Fibroblast of skin of left biceps (primary cell): ENCODE measurements around the gene MYO1B.

ENCODE experiments used
- DNase-seq, 2 experiments: peaks; one replicate each; pipeline ENCODE4 v3.0.0-alpha.2; 2013; ENCODE audit warnings: low read depth in 2 of 2

MYO1B gene

GRCh38 chr2:191298306-191298705 is 53.1 kb downstream of the MYO1B start:
- no peak for DNase-seq

- no peak for DNase-seq
Observed at GRCh38 chr2:191299010-191299409, 53.8 kb downstream of the MYO1B start.

GRCh38 chr2:191299866-191300265 is 54.7 kb downstream of the MYO1B start:
- no peak for DNase-seq

DNA sequence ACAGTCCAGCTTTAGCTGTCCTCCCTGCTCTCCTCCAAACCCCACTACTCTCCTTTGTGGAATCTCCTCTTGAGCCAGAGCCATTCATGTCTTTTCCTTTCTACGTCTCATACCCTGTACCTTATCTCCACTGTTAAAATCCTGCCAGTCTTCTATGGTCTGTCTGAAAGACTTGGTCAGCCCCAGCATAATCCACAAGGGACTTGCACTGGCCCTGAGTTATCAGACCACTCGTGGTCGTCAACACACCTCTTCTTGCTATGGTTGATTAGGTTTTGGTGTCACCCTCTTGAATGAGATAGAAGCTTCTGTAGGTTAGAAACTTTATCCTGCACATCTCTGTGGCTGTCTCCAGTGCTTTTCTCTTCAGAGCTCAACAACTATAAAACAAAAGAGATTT is 56.8 kb downstream of the MYO1B start:
- DNase-seq = no peak

GRCh38 chr2:191302459-191303139 is 57.4 kb downstream of the MYO1B start:
- DNase-seq = no peak

- no peak for DNase-seq
Observed at GRCh38 chr2:191303140-191304005, 58.2 kb downstream of the MYO1B start.

DNA sequence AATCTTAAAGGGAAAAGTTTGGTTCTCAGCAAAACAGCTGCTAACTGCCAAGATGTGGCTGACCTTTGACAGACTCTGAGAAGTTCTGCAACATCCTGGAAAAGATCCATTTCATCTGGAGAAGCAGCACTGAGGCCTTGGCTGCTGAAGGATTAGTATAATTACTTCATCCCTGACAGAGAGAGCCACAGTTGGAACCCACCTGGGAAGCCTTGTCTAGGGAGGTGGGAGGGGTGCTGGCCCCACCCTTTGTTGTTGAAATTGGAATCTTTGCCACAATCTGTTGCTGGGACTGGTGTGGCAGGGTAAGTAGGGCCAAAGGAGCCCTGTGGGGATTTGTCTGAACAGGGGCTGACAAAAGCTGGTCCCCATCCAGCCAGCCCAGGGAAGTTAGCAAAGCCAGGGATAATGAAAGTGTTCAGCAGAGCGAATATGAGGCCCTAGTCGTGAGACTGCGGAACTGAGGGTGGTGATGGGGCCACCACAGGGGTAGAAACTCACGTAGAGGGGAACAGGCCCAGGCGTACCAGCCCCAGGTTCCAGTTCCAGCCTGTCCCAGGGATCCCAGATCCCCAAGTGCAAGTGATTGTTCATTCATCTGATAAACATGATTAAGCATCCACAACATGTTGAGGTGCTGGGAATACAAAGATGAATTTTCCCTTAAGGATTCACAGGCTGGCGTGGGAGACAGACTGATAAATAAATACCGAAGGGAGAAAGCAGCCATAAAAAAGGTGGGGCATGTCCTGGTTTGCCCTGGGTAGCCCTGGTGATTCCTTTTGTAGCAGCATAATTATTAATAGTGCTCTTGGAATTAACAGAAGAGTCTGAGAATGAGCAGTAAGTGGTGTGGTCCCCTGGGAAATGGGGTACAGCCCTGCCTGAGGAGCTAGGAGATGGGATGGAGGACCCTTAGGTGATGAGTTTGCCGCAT is 60.0 kb downstream of the MYO1B start:
- DNase-seq = peak; percentile 64

GRCh38 chr2:191308026-191308425 is 62.8 kb downstream of the MYO1B start:
- DNase-seq = no peak

- DNase-seq = no peak
Observed at GRCh38 chr2:191311156-191311555, 66.0 kb downstream of the MYO1B start.

DNA sequence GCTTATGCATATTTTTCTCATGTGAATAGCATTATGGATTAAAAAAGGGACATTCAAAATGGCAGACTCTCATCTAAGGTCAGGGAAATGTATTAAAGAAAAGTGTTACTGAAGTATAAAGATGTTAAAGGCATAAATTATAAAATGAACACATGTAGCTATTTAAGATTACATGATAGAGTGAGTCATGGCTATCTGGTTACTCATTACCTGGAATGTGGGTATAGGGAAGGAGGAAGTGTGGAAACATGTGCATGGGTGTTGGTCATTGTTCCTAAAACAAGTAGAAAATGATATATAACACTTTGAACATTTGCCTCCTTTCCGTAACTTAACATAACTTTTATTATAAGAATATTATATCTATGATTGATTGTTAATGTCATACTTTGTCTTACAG is 66.4 kb downstream of the MYO1B start:
- DNase-seq = peak; percentile 49 to 62

- DNase-seq = no peak
Observed at GRCh38 chr2:191312163-191312562, 67.0 kb downstream of the MYO1B start.

DNA sequence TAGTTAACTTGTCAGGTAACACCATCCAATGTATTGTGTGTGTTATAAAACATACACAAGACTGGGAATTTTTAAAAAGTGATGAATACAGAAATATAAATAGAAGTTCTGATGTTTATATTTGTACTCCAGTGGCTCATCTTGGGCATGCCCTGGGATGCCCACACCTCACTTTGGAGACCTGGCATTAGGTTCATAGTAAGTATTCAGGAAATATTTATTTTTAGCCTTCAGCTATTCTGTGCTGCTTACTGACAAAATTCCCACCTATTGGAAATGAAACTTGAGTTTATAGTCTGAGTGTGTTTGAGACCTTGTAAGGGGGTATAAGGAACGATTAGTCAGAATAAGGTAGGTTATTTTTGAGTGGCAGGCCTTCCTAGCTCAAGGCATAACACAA is 67.5 kb downstream of the MYO1B start:
- DNase-seq = no peak

GRCh38 chr2:191314697-191315364 is 69.6 kb downstream of the MYO1B start:
- DNase-seq = no peak

GRCh38 chr2:191315365-191315752 is 70.2 kb downstream of the MYO1B start:
- no peak for DNase-seq

DNA sequence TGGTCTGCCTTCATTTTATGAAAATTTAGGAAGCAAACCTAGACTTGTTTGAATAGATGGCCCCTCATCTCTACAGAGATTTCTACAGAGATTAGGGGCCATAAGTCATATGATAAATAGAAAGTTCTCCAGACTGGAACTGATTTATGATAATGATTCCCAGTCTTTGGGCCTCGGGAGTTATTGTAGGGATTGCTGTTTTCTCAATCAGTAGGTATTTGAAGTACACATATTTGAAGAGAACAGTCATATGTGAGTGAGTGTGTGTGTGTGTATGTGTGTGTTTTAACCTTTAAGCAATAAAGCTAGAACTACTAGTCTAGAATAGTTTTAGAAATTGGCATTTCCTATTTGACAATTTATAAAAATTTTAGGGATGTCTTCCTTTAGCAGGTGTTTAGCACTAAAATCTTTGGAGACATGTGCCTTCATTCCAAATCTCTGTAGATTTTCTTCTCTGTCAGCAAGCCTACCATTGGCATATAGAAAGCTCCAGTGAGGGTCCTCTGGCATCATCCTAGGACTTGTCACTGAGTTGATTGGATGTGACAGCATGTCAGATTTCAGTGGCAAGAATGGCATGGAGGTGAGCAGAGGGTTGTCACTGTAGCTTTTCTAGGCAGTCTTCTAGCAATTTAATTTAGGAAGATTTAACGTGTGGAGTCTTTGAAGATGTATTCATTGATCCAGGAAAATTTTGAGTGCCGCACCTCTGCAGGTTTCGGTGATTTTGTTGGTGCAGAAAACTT is 71.2 kb downstream of the MYO1B start:
- DNase-seq = peak; percentile 61 to 65

GRCh38 chr2:191318037-191318728 is 73.0 kb downstream of the MYO1B start:
- DNase-seq = no peak

DNA sequence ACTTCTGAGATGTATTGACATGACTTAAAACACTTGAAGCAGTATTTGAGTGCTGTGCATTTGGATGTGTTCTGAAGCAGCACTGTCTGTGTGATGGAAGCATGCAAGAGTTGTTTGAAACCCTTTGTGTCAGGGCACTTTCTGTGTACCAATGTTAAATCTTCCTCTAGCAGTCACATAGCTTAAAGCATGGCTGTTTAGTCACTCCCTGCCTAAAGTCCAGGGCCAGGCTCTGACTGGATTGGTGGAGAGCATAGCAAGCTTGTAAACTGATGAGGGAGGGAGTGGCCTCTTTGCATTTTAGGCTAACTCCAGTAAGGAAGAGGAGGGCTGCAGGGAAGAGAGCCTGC is 73.5 kb downstream of the MYO1B start:
- no peak for DNase-seq

DNA sequence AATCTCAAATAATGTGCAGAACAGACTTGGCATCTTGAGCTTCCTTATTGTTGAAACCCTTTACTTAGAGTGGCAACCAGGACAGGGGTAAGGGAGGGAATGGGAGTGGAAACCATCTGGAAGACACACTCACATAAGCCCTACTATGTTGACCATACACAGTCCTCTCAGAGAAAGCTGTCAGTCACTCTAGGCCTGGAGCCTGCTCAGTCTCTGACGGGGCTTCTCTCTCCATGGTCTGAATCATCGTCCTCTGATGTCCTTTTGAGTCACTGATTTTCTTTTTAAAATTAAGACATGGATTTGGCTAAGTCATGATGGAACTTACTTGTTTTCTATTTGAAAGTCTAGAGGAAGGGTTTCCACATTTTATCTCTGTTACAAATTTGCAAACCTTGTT is 74.0 kb downstream of the MYO1B start:
- no peak for DNase-seq

DNA sequence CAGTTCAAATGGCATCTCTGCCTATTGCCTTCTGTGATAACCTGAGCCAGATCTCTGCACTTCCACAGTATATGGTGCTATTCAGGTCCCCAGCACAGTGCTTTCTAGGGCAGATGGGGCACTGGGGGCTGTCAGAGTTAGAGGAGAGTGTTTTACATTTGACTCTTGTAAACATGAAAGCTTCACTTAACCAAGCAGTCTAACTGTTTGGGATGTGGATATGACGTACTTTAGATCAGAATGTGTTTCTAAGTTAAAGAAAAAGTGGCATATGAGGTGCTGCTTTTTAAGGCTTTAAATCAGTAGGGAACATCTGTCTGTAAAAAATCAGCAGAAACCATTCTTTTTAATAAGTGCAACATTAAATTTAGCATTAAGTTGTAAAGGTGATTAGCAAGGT is 75.7 kb downstream of the MYO1B start:
- DNase-seq = no peak
